Left renal pelvis (tissue), 4 donors: ENCODE results near the gene TMEM191C. TPM values are rescaled to one million over a fixed set of nuclear protein-coding genes. Genes with fewer than 3 reads are reported as not detected.
"Not testable (repeated sequence)": the region's sequence is repeated elsewhere in the genome, so short reads cannot be mapped to it uniquely, and the experiment has no call there.

Experiments used
- DNase-seq, 4 donors: peaks; one replicate each; pipeline ENCODE4 v3.0.0-alpha.2; 2013; ENCODE audit warnings: low read depth in 4 of 4, low spot score in 3 of 4
- polyA plus RNA-seq, 4 donors: library from polyadenylated mRNA; unstranded; fragments of 120-200 nt; gene quantifications; one replicate each; pipeline ENCODE4 v1.2.1, GENCODE V29; 2013; ENCODE audit not compliant: insufficient read length in 4 of 4

The TMEM191C gene
- polyA plus RNA-seq: 1 to 10 TPM in 3 of 4 donors, under 1 TPM in 1; 0.81 to 2.1 (median 1.7) TPM

DNA sequence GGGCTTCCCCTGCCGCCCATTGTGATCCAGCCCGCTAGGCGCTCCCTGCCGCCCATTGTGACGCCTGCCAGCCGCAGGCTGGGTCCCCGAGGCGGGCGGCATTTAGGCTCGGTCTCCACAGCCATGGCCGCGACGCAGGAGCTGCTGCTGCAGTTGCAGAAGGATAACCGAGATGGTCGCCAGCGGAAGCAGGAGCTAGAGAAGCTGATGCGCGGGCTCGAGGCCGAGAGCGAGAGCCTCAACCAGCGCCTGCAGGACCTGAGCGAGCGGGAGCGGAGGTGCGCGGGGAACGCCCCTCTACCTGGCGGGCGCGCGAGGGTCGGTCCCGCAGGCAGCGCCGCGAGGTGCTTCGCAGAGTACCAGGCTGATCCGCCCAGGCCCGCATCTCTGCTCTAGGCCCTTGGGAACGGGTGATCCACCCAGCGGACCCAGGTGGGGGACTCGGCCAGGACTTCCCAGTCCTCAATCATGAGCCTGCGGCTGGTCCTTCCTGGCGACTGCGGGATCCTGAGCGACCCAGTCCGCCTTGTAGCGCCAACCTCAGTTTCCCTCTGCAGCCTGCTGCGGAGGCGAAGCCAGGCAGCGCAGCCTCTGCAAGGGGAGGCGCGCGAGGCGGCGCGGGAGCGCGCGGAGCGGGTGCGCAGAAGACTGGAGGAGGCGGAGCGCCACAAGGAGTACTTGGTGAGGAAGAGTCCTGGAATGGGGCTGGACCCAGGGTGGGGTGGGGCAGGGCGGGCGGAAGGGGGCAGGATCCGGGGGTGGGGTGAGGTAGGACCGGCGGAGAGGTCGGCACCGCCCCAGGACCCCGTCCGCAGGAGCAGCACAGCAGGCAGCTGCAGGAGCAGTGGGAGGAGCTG lies at the start of gene TMEM191C:
Gene TMEM191C (plus strand): TSS at position 51 of the 857 bp plus-strand sequence. CDS start 73 bp downstream, at position 124.
- not testable (repeated sequence) for DNase-seq

DNA sequence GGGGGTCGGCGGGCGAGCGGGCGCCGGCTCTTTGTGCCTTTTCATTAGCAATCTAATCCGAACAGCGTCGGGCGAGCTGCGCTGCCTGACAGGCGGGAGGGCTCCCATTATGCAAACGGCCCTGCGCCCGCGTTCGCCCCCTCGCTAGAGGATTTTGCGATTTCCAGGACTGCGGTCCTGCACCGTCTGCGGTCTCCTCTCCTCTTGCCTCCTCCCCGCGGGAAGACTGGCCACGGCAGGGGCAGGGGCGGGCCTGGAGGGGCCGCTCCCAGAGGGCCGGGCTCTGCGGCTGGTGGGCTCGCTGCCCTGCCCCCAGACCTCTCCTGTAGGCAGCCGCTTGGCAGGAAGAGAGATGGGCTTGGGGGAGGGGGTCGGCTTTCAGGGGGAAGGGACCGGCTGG lies 49.3 kb upstream of the TMEM191C start:
- DNase-seq: not testable (repeated sequence)

DNA sequence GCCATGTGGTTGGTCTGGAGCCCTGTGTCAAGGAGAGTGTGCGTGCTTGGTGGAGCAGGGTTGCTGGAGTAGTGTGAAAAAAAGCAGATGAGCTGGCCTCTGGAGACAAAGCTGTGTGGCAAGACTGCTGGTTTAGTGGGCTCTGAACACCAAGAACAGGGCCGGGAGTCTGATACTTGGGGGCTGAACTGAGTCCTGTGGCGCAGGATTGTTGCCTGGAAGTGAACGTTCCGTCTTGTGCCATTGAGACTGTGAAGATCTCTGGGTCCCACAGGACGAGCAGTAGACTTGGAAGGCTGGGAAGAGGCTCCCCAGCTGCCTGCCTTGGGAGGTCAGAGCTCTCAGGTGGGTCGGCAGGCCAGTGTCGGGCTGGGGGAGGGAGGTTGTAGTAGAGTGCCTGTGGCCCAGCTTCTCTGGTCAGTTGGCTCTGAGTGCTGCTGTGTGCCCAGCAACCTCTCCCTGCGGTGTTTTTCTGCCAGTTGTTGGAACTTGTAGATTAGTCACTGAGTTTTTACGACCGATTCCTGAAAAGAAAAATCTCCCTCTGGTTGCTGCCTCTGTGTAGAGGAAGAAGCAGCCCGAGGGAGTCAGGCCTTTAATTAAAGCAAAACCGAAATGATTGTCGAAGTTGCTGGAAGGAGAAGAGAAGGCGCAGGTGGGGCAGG lies 48.1 kb upstream of the TMEM191C start:
- not testable (repeated sequence) for DNase-seq

DNA sequence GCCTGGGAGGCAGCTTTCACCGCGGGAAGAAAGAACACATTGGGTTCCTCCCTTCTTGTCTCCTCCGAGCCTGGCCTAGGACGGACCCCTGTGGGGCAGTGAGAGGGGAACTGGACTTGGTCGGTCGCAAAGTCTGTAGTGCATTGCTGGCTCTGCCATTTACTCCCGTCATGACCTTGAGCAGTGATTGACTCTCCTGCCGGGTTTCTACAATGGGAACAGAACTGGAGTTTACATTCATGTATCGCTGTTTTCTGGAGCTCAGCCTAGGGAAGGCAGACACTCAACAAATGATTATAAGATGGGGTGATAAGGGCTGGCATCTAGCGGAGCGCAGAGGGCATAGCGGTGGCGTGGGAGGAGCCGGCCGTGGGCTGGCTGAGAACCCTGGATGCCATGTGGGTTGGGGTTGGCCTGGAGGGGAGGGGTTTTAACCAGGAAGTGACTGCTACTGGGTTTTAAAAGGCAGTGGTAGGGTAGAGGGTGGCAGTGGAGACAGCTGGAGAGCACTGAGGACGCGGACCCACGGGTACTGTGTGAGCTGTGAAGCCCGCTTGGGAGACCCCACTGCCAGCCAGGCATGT lies 46.9 kb upstream of the TMEM191C start:
- not testable (repeated sequence) for DNase-seq

DNA sequence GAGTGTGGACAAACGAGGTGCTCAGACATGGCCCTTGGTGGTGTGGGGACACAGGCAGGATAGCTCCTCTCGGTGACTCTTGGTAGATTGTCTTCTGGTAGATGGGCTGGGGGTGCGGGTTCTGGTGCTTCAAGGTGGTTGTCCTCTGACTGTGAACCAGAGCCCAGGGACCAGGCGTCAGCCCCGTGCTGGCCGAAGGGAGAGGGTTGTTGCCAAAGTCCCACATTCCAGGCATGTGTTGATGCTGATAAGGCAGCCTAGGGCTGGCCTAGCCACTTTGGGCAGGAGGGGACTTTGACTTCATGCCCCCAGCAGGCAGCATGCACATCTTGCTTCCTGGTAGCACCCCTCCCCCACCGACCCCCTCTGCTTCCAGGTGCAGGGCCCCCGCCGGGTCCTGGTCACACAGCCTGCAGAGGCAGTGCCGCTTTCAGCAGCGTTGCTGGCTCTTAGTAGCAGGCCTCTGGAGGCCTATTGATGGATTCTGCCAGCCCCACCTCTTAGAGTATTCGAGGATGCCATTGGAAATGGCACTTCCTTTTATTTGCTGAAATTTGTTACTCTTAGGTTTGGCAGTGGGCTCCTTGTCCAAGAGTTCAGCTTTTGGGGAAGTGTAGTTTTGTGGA lies 43.0 kb upstream of the TMEM191C start:
- DNase-seq: not testable (repeated sequence)

DNA sequence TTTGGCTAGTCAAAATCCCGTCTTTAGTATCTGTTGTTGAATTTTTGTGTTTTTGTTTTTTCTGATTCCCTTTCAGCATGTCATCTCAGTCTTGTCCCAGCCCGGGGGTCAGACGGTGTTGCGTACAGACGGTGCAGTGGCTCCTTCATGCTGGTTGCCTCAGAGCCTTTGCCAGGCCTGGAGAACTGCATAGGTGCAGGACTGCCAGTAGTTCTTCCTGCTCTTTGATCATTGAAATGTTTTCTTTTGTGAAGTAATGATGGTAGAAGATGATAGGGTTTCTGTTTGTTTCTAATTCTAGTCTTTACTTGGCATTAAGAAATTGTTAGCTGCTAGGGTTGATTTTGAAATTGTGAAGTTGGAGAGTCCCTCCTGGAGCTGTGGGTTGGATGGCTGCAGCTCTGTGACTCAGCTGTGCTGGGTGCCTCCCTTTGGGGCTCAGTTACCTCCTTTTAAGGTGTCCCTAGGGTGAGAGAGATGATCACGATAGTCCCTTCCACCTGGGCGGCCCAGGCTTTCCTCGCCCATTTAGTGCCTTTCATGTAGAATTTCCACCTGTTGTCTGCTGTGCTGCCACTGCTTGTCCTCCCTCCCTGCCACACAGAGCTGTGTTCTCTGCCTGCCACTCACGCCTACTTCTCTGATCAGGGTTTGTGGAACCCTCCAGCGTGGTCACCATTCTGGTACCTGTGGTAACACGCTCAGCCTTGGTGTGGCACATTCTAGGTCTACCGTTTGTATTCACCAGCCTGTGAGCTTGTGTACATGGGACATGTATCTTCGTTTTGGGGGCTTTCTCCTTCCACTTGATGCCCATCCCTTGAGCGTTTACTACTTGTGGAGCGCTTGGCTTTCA lies 32.6 kb upstream of the TMEM191C start:
- not testable (repeated sequence) for DNase-seq

DNA sequence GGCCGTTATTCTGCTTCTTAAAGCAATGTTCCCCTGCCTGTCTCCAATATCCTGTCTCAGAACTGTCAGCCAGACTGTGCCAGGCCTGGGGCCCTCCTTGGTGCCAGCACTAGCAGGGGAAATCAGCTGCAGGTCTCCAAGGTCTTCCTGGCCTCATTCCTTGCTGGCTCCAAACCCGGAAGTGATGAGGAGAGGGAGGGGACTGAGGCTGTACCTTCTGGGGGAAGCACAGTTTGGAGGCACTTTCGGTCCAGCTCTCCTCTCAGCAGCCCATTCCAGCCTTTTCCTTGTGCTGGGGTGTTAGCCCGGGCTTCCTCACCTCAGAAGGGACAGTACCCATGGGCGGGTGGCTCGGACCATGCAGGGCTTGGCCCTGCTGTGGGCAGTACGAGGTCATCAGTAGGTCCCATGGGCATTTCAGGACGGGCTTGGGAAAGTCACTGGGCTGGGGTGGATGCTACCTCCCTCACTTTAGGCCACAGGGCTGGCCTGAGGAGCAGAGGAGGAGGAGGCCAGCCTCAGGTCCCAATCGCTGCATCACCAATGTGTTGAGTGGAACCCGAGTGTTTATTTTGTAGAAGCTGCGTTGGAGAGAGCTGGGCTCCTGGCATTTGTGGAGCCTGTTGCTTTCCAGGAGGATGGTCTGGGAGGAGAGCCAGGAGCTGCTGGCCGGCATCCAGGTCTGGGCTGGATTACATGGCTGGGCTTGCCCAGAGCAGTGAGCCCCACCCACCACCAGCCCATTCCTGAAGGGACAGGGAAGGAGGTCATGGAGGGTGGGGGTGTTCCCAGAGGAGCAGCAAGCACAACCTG lies 31.0 kb upstream of the TMEM191C start:
- DNase-seq: not testable (repeated sequence)

DNA sequence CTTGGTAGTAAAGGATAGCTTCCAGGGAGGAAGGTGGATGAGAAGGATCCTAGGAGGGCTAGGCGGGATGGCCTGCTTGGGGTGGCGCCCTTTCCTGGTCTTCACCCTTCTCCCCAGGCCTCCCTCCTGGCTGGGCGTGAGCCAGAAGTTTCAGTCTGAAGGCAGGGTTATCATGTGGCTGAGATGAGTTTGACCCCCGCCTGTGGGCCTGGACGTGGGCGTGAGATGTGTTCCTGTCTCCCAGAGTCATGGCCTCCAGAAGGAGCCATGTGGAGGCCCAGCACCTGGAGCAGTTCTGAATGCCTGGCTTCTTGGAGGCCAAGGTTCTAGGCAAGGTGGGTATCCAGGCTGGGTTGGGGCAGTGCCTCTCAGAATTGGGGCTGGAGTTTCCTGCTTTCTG lies 29.2 kb upstream of the TMEM191C start:
- DNase-seq: not testable (repeated sequence)

DNA sequence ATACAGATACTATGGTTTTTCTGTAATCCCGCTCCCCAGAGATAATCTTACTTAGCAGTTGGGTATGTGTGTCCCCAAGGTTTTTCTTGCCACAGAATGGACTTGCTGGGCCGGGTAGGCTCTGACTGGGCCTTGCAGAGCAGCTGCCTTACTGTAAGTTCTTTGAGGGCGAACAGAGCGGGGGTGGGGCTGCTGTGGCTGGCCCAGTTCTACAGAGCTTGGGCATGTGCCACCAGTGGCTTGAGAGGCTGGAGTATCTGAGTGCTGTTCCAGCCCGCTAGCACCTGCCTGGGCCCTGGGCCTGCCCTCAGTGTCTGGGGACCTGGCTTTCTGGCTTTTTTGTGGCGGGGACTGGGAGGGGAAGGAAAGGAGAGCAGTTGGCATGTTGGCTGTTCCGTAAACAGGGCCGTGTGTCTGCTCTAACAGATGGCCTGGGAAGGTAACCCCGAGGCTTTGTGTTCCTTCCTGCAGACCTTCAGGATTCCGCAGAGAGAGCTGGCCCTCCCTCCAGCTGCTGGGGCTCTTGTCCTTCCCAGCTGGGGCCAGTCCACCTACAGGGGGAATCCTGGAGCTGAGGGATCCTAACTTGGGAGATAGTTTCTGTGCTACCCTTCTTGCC lies 27.1 kb upstream of the TMEM191C start:
- not testable (repeated sequence) for DNase-seq

DNA sequence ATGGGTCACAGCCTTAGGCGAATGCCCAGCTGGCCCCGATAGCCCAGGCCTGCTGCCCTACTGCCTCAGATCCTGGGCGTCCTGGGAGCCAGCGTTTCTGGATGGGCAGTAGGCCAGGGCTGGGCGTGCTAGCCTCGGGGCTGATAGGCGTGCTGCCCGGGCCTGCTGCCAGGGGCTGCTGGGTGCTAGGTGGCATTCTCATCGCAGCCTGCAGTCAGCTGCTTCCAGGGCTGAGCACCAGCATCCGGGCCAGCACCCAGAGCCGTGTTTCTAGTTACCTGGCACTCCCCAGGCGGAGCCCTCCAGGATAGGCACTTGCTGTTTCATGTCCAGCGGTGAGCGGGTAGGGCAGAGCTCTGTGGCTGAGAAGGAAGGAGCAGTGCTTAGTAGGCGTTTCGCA lies 26.5 kb upstream of the TMEM191C start:
- DNase-seq: not testable (repeated sequence)

DNA sequence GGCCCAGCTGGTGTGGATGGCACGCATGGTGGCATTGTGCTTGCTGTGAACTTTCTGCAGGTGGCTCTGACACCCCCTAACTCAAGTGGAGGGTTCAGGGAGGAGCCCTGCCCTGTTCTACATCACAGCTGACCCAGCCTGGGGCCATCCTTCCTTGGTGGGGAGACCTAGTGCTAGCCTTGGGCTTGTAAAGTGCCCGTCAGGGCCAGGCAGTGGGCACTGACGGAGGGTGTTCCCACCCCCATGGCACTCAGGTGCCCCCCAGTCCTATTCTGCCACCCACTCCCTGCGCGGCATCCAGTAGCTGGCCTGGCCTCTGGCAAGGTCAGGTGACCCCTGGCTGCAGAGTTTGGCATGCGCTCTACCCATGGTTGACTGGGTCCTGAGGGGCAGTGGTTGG lies 26.0 kb upstream of the TMEM191C start:
- not testable (repeated sequence) for DNase-seq

DNA sequence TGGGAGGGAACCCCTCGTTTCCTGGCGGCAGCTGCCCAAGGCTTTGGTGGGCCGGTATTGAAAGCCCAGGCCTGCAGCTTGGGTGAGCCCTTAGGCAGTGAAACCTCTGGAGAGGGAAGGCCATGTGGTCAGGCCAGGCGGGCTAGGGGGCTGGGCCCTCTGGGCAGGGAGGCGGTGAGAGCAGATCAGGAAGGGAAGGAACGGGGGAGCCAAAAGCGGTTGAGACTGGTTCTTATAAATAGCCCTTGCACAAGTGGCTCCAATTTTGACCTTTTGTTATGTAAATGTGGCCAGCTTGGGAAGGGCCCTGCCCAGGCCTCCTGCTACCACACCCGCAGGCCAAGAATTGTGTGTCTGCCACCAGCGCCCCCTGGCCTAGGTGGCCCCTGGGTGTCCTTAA lies 25.1 kb upstream of the TMEM191C start:
- DNase-seq: not testable (repeated sequence)

DNA sequence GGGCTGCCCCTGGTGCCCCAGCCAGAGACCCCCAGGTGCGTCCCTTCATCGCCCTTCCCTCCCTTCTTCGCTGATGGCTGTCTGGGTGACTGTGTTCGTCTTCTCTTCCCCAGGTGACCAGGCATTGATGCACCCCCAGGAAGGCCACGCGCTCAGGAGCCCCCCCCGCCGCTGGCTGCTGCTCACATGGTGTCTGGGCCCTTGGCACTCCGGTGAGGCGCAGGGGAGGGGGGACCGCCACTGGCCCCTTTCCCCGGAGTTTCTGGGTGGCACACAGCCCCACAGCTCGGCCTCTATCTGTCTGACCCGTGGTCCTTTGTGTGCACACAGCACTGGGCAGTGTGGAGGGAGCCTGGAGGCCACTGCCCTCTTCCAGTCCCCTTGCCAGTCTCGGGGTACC lies 24.5 kb upstream of the TMEM191C start:
- not testable (repeated sequence) for DNase-seq

DNA sequence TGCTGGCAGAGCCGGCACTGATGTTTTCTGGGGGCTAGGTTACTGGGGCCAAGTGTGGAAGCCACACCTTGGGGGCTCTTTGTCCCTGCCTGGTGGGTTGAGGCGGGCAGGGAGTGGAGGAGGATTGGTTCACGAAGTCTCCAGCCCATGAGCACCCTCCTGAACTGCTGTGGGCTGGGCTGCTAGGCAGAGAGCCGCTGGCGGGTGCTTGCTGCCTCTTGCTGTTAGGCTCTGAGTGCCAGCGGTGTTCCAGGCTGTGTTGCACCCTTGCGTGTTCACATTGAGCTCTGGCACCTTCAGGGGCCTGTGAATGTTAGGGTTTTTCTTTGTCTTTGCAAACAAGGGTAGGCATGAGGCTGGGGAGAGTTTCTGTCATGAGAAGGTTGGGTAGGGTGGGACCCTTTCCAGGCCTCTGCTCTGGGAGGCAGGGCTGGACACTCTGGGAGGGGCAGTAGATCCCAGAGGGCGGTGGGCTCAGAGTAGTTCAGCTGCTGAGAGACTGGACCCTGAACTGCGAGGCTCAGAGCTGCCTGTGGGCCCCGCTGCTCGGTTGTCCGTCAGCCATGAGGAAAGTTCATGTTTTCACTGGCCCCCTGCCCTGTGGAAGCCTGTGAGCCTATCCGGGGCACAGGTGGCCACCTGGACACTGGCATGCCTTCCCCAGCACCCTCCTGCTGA lies 24.0 kb upstream of the TMEM191C start:
- no peak for DNase-seq

DNA sequence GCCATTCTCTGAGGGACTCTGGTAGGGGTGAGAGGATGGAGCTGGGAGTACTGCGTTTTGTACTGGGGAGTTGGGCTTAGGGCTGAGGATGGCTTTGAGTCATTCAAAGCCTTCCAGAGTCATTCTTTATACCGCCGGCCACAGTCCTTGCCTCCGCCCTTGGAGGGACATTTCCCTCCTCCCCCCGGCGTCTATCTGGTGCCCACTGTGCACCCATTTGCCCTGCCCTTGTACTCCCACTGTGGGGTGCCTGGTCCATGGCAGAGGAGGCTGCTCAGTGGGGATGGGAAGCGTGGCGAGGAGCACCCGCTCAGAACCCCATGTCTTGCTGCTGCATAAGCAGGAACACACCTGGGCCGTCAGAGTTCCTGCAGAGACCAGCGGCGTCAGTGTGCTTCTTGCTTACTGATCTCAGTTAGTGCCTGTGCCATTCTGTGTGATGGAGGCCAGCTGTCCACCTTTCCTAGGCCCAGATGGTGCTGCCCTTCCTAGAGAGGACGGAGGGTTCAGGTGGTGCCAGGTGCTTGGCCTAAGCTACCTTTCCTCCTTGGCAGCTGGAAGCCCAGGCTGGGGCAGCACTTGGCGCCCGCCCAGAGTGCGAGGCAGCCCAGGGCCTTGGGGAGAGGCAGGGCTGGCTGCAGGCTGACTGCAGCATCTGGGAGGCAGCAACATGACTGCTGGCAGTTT lies 23.3 kb upstream of the TMEM191C start:
- DNase-seq: no peak

DNA sequence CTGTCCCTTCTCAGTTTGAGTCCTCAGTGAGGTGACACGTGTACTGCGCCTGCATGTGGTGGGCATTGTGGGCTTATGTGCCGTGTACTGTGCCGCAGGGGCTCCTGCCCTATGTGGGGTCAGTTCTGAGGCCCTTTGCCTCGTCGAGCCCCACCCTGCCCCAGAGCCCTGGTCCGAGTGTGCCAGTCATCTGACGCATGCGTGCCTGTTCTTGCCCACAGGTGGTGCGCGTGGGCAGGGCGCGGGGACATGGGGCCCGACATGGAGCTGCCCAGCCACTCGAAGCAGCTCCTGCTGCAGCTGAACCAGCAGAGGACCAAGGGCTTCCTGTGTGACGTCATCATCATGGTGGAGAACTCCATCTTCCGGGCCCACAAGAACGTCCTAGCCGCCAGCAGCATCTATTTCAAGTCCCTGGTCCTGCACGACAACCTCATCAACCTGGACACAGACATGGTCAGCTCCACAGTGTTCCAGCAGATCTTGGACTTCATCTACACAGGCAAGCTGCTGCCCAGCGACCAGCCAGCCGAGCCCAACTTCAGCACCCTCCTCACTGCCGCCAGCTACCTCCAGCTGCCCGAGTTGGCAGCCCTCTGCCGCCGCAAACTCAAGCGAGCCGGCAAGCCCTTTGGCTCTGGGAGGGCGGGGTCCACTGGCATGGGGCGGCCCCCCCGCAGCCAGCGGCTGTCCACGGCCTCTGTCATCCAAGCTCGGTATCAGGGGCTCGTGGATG lies 22.3 kb upstream of the TMEM191C start:
- DNase-seq: no peak
